ENCODE results near the gene GSG1L2.

DNA sequence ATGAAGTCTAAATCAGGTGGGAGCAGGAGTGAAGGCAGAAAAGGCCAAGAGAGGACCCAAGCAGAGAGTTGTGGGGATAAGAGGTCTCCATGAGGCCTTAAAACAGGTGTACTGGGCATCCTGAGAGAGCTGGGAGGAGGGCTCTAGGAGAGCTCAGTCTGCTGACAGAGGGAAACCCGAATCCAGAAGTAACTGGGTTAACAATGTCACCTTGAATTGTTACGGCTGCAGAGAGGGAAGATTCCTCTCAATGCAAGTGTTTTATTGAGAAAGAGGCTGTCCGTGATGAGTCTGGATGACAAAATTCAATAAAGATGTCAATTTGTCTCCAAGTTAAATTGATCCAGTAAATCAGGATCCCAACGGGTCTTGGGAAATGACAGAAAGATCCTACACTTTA lies 38.8 kb downstream of the GSG1L2 start:
- TF ChIP-seq CTCF (IDR thresholded peaks at IDR 0.05) = no peak
- TF ChIP-seq POLR2A (IDR thresholded peaks at IDR 0.05) = no peak
